ENCODE measurements around the gene UNC50. TPM values are rescaled to one million over a fixed set of nuclear protein-coding genes. Genes with fewer than 3 reads are reported as not detected.

The UNC50 gene
- total RNA-seq, 4 donors from 2014 or later: 40.3 to 55.7 (median 46.0) TPM

GRCh38 chr2:98565941-98566340 is 42.4 kb upstream of the UNC50 start:
- no peaks in the 10 kb centered on the region for H3K27me3 ChIP-seq
- peaks cover 0 to 79% of the 10 kb centered on the region in 2 donors for H3K36me3 ChIP-seq
- H3K27ac ChIP-seq: no peak overlapping the region
- H3K4me1 ChIP-seq: peaks cover 0 to 26% (median 0%) of the 10 kb centered on the region in 3 donors
- H3K4me3 ChIP-seq: no peak overlapping the region
- no peak for TF ChIP-seq CTCF (IDR thresholded peaks at IDR 0.05)
- TF ChIP-seq POLR2A (IDR thresholded peaks at IDR 0.05): no peak
- no peak for TF ChIP-seq EP300 (IDR thresholded peaks at IDR 0.05)
- TF ChIP-seq POLR2AphosphoS5 (IDR thresholded peaks at IDR 0.05): no peak
- WGBS, 2 donors (ENCODE audit: low coverage in 1 of 2): 81 to 94% methylated on average over 3 of the region's 19 CpGs
- no peak for ATAC-seq
- no peaks in the 10 kb centered on the region for H3K9me3 ChIP-seq

- Histone ChIP-seq H3K4me3 (no peak overlapping the region), H3K9me3 (no peaks in the 10 kb centered on the region), H3K4me1 (peaks cover 0 to 2% (median 0%) of the 10 kb centered on the region in 3 donors), H3K27me3 (no peaks in the 10 kb centered on the region), H3K36me3 (peaks cover 0 to 100% of the 10 kb centered on the region in 2 donors), H3K27ac (no peak overlapping the region)
- WGBS, 2 donors (ENCODE audit: low coverage in 1 of 2): 90% methylated on average over 7 to 10 of the region's 11 CpGs
- no peak for TF ChIP-seq POLR2A (IDR thresholded peaks at IDR 0.05)
- no peak for TF ChIP-seq CTCF (IDR thresholded peaks at IDR 0.05)
- TF ChIP-seq POLR2AphosphoS5 (IDR thresholded peaks at IDR 0.05): no peak
- no peak for TF ChIP-seq EP300 (IDR thresholded peaks at IDR 0.05)
- ATAC-seq: no peak
These were observed 40.0 kb upstream of the UNC50 start for GRCh38 chr2:98568161-98568956.

- WGBS, 2 donors (ENCODE audit: low coverage in 1 of 2): 75 to 87% methylated on average over 3 to 8 of the region's 19 CpGs
- no peak for TF ChIP-seq POLR2AphosphoS5 (IDR thresholded peaks at IDR 0.05)
- peak in 3 of 4 experiments; percentile 54 to 77 (median 71) for TF ChIP-seq CTCF (IDR thresholded peaks at IDR 0.05)
- no peak for TF ChIP-seq POLR2A (IDR thresholded peaks at IDR 0.05)
- no peak for TF ChIP-seq EP300 (IDR thresholded peaks at IDR 0.05)
- no peaks in the 10 kb centered on the region for H3K9me3 ChIP-seq
- H3K27me3 ChIP-seq: no peaks in the 10 kb centered on the region
- H3K4me1 ChIP-seq: no peaks in the 10 kb centered on the region
- H3K27ac ChIP-seq: no peak overlapping the region
- H3K4me3 ChIP-seq: no peak overlapping the region
- peak; percentile 43 for ATAC-seq
- peaks cover 0 to 100% of the 10 kb centered on the region in 2 donors for H3K36me3 ChIP-seq
These were observed 39.1 kb upstream of the UNC50 start for GRCh38 chr2:98569197-98569793.

- WGBS, 2 donors (ENCODE audit: low coverage in 1 of 2): 98 to 100% methylated on average over 2 to 7 of the region's 13 CpGs
- H3K27ac ChIP-seq: no peak overlapping the region
- peaks cover 0 to 100% of the 10 kb centered on the region in 2 donors for H3K36me3 ChIP-seq
- H3K9me3 ChIP-seq: no peaks in the 10 kb centered on the region
- H3K4me3 ChIP-seq: no peak overlapping the region
- TF ChIP-seq CTCF (IDR thresholded peaks at IDR 0.05) (no peak), POLR2A (IDR thresholded peaks at IDR 0.05) (no peak), POLR2AphosphoS5 (IDR thresholded peaks at IDR 0.05) (no peak), EP300 (IDR thresholded peaks at IDR 0.05) (no peak)
- no peaks in the 10 kb centered on the region for H3K27me3 ChIP-seq
- H3K4me1 ChIP-seq: no peaks in the 10 kb centered on the region
- no peak for ATAC-seq
These were observed 38.5 kb upstream of the UNC50 start for GRCh38 chr2:98569915-98570314.

Measured in gastroesophageal sphincter (tissue), 4 donors.